Calu3 (cell line): Measurements from ENCODE around the gene DSCAML1. TPM values are rescaled to one million over a fixed set of nuclear protein-coding genes. Genes with fewer than 3 reads are reported as not detected.

Experiments used
- BruUV-seq: library from RNA; stranded (reverse); fragments of 400-500 nt; replicated peaks from 2 replicates; lab custom pipeline; 2021; lab: Mats Ljungman, UMichigan
- CTCF ChIA-PET: fragments of 300-600 bp; sonication (Branson Sonifier 250); formaldehyde crosslinking; loops from one replicate; lab custom pipeline; 2022; ENCODE audit warnings: antibody characterized with exemption; lab: Charles Lee
- DNase-seq: peaks from one replicate; pipeline ENCODE4 v3.0.0; 2022
- H3K27ac Mint-ChIP-seq: one replicate; pipeline ENCODE4 v1.8.0; 2022; ENCODE audit warnings: mixed read lengths; ENCODE audit not compliant: unreplicated experiment
- H3K27me3 Mint-ChIP-seq: one replicate; pipeline ENCODE4 v1.8.0; 2022; ENCODE audit warnings: mixed read lengths; ENCODE audit not compliant: unreplicated experiment
- H3K36me3 Mint-ChIP-seq: one replicate; pipeline ENCODE4 v1.8.0; 2022; ENCODE audit warnings: mild to moderate bottlenecking, moderate library complexity, mixed read lengths; ENCODE audit not compliant: insufficient read depth, unreplicated experiment
- H3K4me1 Mint-ChIP-seq: one replicate; pipeline ENCODE4 v1.8.0; 2022; ENCODE audit warnings: mild to moderate bottlenecking, low read depth, mixed read lengths; ENCODE audit not compliant: unreplicated experiment
- H3K4me3 Mint-ChIP-seq: one replicate; pipeline ENCODE4 v1.8.0; 2022; ENCODE audit warnings: mild to moderate bottlenecking, low read depth, moderate library complexity, mixed read lengths; ENCODE audit not compliant: unreplicated experiment
- H3K9me3 Mint-ChIP-seq: one replicate; pipeline ENCODE4 v1.8.0; 2022; ENCODE audit warnings: low read depth, mixed read lengths; ENCODE audit not compliant: unreplicated experiment
- CTCF ChIP-seq: fragments of 200-600 bp; IDR thresholded peaks from one replicate; pipeline ENCODE4 v1.8.0; 2022; ENCODE audit warnings: antibody characterized with exemption; ENCODE audit not compliant: unreplicated experiment
- intact Hi-C: fragments of 100-400 bp; cut with micrococcal nuclease; formaldehyde crosslinking; loops from one replicate; pipeline ENCODE4 v1.10.0; 2022; ENCODE audit not compliant: unreplicated experiment
- total RNA-seq: library from RNA; stranded (reverse); gene quantifications from 2 replicates; pipeline ENCODE4 v1.2.3, GENCODE V29; 2022

Gene DSCAML1
- total RNA-seq, 1 experiment from 2014 or later, result 0.07 TPM

DNA sequence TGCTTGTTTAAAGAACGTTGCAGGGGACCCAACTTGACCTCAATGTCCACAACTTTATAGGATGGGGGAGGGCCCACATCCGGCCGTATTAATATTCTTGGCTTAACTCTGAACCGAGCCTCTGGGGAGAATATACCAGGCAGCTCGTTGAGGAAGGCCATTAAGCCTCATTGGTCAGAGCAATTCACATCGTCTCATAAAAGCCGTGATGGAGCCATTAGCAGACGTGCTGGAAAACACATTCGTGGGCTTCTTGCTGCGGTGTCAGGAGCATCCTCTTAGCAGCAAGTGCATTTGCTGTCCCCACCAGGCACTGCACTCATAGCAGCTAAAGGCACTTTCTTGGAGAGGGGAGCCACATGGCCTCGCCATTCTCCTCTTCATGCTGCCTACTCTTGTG is 14.9 kb downstream of the DSCAML1 start:
- intact Hi-C loops, result no loop called here
- TF ChIP-seq CTCF, result no peak
- H3K9me3 Mint-ChIP-seq, result no peaks in the 10 kb centered on the region
- no peak overlapping the region for H3K4me3 Mint-ChIP-seq
- no peak overlapping the region for H3K27ac Mint-ChIP-seq
- CTCF ChIA-PET, result no interaction called here
- no peak for DNase-seq
- peaks cover 92% of the 10 kb centered on the region for H3K27me3 Mint-ChIP-seq
- H3K4me1 Mint-ChIP-seq, result no peaks in the 10 kb centered on the region
- H3K36me3 Mint-ChIP-seq, result no peaks in the 10 kb centered on the region
- no TSS peak for BruUV-seq

DNA sequence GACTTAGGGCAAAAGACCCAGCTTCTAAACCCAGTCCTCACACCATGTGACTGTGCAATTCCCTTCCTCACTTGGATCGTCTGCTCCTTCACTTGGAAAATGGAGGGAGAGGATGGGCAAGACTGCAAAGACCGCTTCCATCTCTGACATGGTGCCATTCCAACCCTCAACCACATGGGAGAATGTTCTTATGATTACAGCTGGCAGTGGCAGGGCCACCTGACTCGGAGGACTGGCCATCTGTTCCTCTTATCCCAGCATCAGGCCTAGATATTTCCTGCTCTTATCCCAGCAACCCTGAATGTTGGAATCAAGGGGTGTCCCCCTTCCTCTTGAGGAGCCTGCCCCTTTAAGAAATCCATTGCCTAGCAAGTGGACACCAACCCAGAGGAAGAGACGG is 15.4 kb downstream of the DSCAML1 start:
- Mint-ChIP-seq H3K4me3 (no peak overlapping the region), H3K27me3 (peaks cover 92% of the 10 kb centered on the region), H3K36me3 (no peaks in the 10 kb centered on the region), H3K27ac (no peak overlapping the region), H3K9me3 (no peaks in the 10 kb centered on the region), H3K4me1 (no peaks in the 10 kb centered on the region)
- CTCF ChIA-PET, result no interaction called here
- TF ChIP-seq CTCF, result no peak
- no TSS peak for BruUV-seq
- no peak for DNase-seq
- intact Hi-C loops, result no loop called here

DNA sequence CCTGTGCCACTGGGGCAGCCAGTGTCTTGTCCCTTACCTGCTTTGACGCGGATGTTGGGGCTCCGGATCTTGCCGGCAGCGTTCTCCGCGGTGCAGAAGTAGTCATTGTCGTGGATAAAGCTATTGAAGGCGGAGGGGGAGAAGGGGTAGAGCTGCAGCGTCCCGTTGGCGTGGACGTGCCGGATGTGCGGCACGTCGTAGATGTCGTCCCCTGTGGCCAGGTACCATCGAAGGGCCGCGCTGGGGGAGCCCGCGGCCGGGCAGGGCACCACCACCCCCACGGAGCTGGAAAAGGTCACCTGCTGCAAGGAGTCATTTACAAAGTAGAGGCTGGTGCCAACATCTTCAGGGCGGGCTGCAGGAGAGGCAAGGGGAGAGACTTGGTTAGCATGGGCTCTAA is 16.6 kb downstream of the DSCAML1 start:
- Mint-ChIP-seq H3K36me3 (no peaks in the 10 kb centered on the region), H3K4me3 (no peak overlapping the region), H3K4me1 (no peaks in the 10 kb centered on the region), H3K27me3 (peaks cover 92% of the 10 kb centered on the region), H3K9me3 (no peaks in the 10 kb centered on the region), H3K27ac (no peak overlapping the region)
- CTCF ChIA-PET, result interaction anchor here (0.5 to 0.7 kb wide), 2 partner anchors 82 to 274 kb away, joined by 3 read pairs; no protein-coding TSS in a partner anchor
- no peak for TF ChIP-seq CTCF
- BruUV-seq, result no TSS peak
- no peak for DNase-seq
- intact Hi-C loops, result no loop called here

DNA sequence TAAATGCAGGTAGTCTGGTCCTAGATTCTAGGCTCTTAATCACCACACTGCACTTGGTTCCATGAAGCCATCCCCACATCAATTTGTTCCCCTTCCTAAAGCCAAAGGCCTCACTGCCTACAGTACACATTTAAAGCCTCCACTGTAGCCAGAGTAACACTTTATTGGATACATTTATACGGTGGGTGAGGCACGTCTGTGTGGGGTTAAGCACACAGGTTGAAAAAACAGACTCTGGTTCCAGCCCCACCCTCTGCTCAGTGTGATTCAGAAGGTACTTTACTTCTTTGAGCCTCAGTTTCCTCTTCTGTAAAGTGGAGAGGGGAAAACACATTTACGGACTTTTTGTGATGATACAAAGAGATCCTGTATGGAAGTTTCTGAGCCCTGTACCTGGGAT is 22.5 kb downstream of the DSCAML1 start:
- BruUV-seq, result no TSS peak
- Mint-ChIP-seq H3K36me3 (no peaks in the 10 kb centered on the region), H3K4me1 (no peaks in the 10 kb centered on the region), H3K27ac (no peak overlapping the region), H3K27me3 (peaks cover 63% of the 10 kb centered on the region), H3K4me3 (no peak overlapping the region), H3K9me3 (no peaks in the 10 kb centered on the region)
- DNase-seq, result no peak
- TF ChIP-seq CTCF, result no peak
- CTCF ChIA-PET, result no interaction called here
- intact Hi-C loops, result no loop called here

GRCh38 chr11:117772360-117772759 is 24.7 kb downstream of the DSCAML1 start:
- no peaks in the 10 kb centered on the region for H3K36me3 Mint-ChIP-seq
- H3K4me1 Mint-ChIP-seq, result no peaks in the 10 kb centered on the region
- peaks cover 52% of the 10 kb centered on the region for H3K27me3 Mint-ChIP-seq
- no peak for DNase-seq
- H3K4me3 Mint-ChIP-seq, result no peak overlapping the region
- no TSS peak for BruUV-seq
- CTCF ChIA-PET, result no interaction called here
- no peak for TF ChIP-seq CTCF
- intact Hi-C loops, result no loop called here
- H3K27ac Mint-ChIP-seq, result no peak overlapping the region
- no peaks in the 10 kb centered on the region for H3K9me3 Mint-ChIP-seq
